Parathyroid adenoma (tissue), 2 donors: ENCODE data around the gene CXCR4.

Experiments used
- H2AFZ ChIP-seq: fragments of 300-600 bp; sonication (generic); one replicate; pipeline ENCODE4 v1.7.0; 2017; ENCODE audit warnings: antibody characterized with exemption, mild to moderate bottlenecking
- H3K27ac ChIP-seq: fragments of 300-600 bp; sonication (generic); one replicate; pipeline ENCODE4 v1.7.0; 2017
- H3K27me3 ChIP-seq: fragments of 300-600 bp; sonication (generic); one replicate; pipeline ENCODE4 v1.7.0; 2017; ENCODE audit warnings: low read length; ENCODE audit not compliant: control insufficient read depth, insufficient read depth
- H3K36me3 ChIP-seq: fragments of 300-600 bp; sonication (generic); one replicate; pipeline ENCODE4 v1.7.0; 2017; ENCODE audit warnings: low read length; ENCODE audit not compliant: control insufficient read depth, insufficient read depth
- H3K4me1 ChIP-seq: fragments of 300-600 bp; sonication (generic); one replicate; pipeline ENCODE4 v1.7.0; 2017; ENCODE audit warnings: control low read depth
- H3K4me2 ChIP-seq: fragments of 300-600 bp; sonication (generic); one replicate; pipeline ENCODE4 v1.7.0; 2017; ENCODE audit warnings: low read length
- H3K4me3 ChIP-seq: fragments of 300-600 bp; sonication (generic); one replicate; pipeline ENCODE4 v1.7.0; 2017; ENCODE audit warnings: low read depth, low read length
- H3K79me2 ChIP-seq: fragments of 300-600 bp; sonication (generic); one replicate; pipeline ENCODE4 v1.7.0; 2017; ENCODE audit warnings: control low read depth
- H3K9ac ChIP-seq: fragments of 300-600 bp; sonication (generic); one replicate; pipeline ENCODE4 v1.7.0; 2017; ENCODE audit warnings: mild to moderate bottlenecking
- H3K9me3 ChIP-seq: fragments of 300-600 bp; sonication (generic); one replicate; pipeline ENCODE4 v1.7.0; 2017; ENCODE audit warnings: low read length; ENCODE audit not compliant: control insufficient read depth
- CTCF ChIP-seq: fragments of 300-600 bp; sonication (generic); IDR thresholded peaks from one replicate; pipeline ENCODE4 v1.7.0; 2017; ENCODE audit warnings: antibody characterized with exemption, mild to moderate bottlenecking
- donor health status: primary hyperparathyroidism.

CXCR4 gene

DNA sequence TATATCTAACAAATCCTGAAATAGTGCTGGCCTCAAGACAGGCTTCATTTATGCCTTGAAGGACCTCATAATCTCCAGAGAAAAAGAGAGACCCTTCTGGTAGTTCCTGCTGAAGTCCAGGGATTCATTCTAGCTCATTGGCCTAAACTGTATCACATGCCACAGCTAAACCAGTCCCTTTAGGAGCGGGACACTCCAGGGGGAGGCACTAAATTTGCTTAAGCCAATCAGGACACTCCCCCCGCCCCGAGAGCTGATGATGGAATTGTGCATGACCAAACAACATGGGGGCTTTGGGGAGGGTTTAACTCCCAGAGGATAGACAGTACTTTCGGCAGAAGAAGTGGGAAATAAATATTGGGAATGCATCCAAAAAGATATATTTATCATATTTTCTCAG is 36.4 kb upstream of the CXCR4 start:
- no peak overlapping the region for H3K4me2 ChIP-seq
- no peaks in the 10 kb centered on the region for H3K79me2 ChIP-seq
- H3K27ac ChIP-seq = no peak overlapping the region
- H3K9ac ChIP-seq = no peak overlapping the region
- no peaks in the 10 kb centered on the region for H3K4me1 ChIP-seq
- H3K4me3 ChIP-seq = no peak overlapping the region
- no peak for TF ChIP-seq CTCF
- no peaks in the 10 kb centered on the region for H3K36me3 ChIP-seq
- H3K9me3 ChIP-seq = no peaks in the 10 kb centered on the region
- no peak overlapping the region for H2AFZ ChIP-seq
- no peaks in the 10 kb centered on the region for H3K27me3 ChIP-seq

DNA sequence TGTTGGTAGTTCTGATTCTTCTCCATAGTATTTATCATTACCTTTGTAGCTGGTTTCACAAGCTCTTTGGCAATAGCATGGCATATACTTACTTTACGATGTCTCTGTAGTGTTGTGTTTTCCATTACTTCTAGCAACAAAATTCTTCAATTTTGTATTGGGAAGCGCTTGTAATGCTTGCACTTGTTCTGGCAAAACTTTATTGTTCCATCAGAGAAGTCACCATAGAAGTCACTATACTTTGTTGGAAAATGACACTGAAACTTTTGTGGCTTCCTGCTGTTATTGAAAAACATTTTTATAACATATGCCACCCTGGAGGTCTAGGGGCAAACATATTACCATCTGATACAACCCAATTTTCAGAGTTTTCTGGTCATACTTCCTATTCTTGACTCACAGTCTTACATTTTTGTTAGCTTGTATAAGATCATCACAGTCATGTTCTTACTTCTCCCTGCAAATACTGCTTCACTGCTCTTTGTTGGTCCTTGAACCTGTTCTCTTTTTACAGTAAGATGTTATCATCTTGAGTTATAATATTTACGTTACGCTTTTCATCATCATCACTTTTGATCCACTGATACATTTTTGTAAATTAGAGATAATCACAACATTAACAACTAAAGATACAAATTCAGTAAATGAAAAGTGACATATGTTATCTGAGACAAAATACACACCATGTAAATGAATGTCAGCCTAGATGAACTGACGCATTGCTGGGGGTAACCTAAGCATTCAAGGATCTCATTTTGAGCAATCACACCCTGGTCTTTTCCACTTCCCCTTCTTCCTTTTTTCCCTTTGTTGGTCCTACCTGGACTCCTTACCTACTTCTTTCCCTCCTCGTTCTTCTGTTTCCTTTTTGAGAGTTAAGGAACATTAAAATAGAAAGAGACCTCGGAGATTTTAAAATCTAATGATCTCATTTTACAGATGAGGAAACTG is 33.3 kb upstream of the CXCR4 start:
- no peak overlapping the region for H3K4me2 ChIP-seq
- no peaks in the 10 kb centered on the region for H3K27me3 ChIP-seq
- H3K4me3 ChIP-seq = no peak overlapping the region
- no peaks in the 10 kb centered on the region for H3K79me2 ChIP-seq
- no peaks in the 10 kb centered on the region for H3K36me3 ChIP-seq
- H3K9ac ChIP-seq = no peak overlapping the region
- TF ChIP-seq CTCF = no peak
- no peak overlapping the region for H2AFZ ChIP-seq
- H3K4me1 ChIP-seq = no peaks in the 10 kb centered on the region
- no peak overlapping the region for H3K27ac ChIP-seq
- H3K9me3 ChIP-seq = no peaks in the 10 kb centered on the region

GRCh38 chr2:136149011-136149410 is 31.1 kb upstream of the CXCR4 start:
- Histone ChIP-seq H3K9me3 (no peaks in the 10 kb centered on the region), H3K36me3 (no peaks in the 10 kb centered on the region), H3K4me2 (no peak overlapping the region), H3K79me2 (no peaks in the 10 kb centered on the region), H3K27ac (no peak overlapping the region), H3K4me1 (no peaks in the 10 kb centered on the region), H2AFZ (no peak overlapping the region), H3K27me3 (no peaks in the 10 kb centered on the region), H3K9ac (no peak overlapping the region), H3K4me3 (no peak overlapping the region)
- TF ChIP-seq CTCF = no peak

GRCh38 chr2:136146564-136146963 is 28.6 kb upstream of the CXCR4 start:
- H3K36me3 ChIP-seq = no peaks in the 10 kb centered on the region
- H3K9me3 ChIP-seq = no peaks in the 10 kb centered on the region
- H3K79me2 ChIP-seq = no peaks in the 10 kb centered on the region
- H3K4me1 ChIP-seq = no peaks in the 10 kb centered on the region
- no peak for TF ChIP-seq CTCF
- H3K4me3 ChIP-seq = no peak overlapping the region
- H3K9ac ChIP-seq = no peak overlapping the region
- no peak overlapping the region for H2AFZ ChIP-seq
- no peaks in the 10 kb centered on the region for H3K27me3 ChIP-seq
- H3K4me2 ChIP-seq = no peak overlapping the region
- H3K27ac ChIP-seq = no peak overlapping the region
